WTC11 (cell line): ENCODE data around the gene STARD13. TPM values are rescaled to one million over a fixed set of nuclear protein-coding genes. Genes with fewer than 3 reads are reported as not detected.
A peak's percentile ranks its signal among the peaks of the same experiment; 100 is the strongest.

Experiments used
- ATAC-seq: fragments of 200-7000 bp; cut with Tn5 transposase; 2 replicates; pipeline ENCODE4 v1.10.0; 2021; ENCODE audit warnings: mild to moderate bottlenecking, moderate library complexity
- CTCF ChIA-PET: fragments of 300-600 bp; sonication (Branson Sonifier 250); formaldehyde crosslinking; loops from one replicate; lab custom pipeline; 2021; ENCODE audit warnings: antibody characterized with exemption; lab: Charles Lee
- POLR2A ChIA-PET: fragments of 350-600 bp; sonication (Branson Sonifier 250); formaldehyde crosslinking; loops from one replicate; lab custom pipeline; 2021; ENCODE audit warnings: antibody characterized with exemption; lab: Charles Lee
- DNase-seq: peaks from one replicate; pipeline ENCODE4 v3.0.0; 2021; ENCODE audit warnings: low spot score
- H3K27ac Mint-ChIP-seq: 2 replicates; pipeline ENCODE4 v1.8.0; 2021; ENCODE audit warnings: mixed read lengths
- H3K27me3 Mint-ChIP-seq: 2 replicates; pipeline ENCODE4 v1.8.0; 2021; ENCODE audit warnings: low read depth, mild to moderate bottlenecking, moderate library complexity, mixed read lengths
- H3K36me3 Mint-ChIP-seq: 2 replicates; pipeline ENCODE4 v1.8.0; 2021; ENCODE audit warnings: mixed read lengths
- H3K4me1 Mint-ChIP-seq: 2 replicates; pipeline ENCODE4 v1.8.0; 2022; ENCODE audit warnings: mixed read lengths
- H3K4me3 Mint-ChIP-seq: 2 replicates; pipeline ENCODE4 v1.8.0; 2021; ENCODE audit warnings: mild to moderate bottlenecking, moderate library complexity, mixed read lengths
- H3K9me3 Mint-ChIP-seq: 2 replicates; pipeline ENCODE4 v1.8.0; 2021; ENCODE audit warnings: mixed read lengths
- ATF2 ChIP-seq: sonication (generic); formaldehyde crosslinking; IDR thresholded peaks from 2 replicates; pipeline ENCODE4 v1.8.1; 2022; ENCODE audit warnings: low read depth, missing genetic modification reagents, borderline replicate concordance
- CDX4 ChIP-seq: fragments of 250-450 bp; sonication (Bioruptor Pico); IDR thresholded peaks from 2 replicates; pipeline ENCODE4 v1.9.0; 2021; ENCODE audit warnings: moderate library complexity, mild to moderate bottlenecking, inconsistent platforms, borderline replicate concordance
- CTCF ChIP-seq: fragments of 200-600 bp; IDR thresholded peaks from 2 replicates; pipeline ENCODE4 v1.8.0; 2022; ENCODE audit warnings: antibody characterized with exemption
- ELF4 ChIP-seq: sonication (generic); formaldehyde crosslinking; IDR thresholded peaks from 2 replicates; pipeline ENCODE4 v1.8.1; 2022; ENCODE audit warnings: low read depth, mild to moderate bottlenecking, moderate library complexity, missing genetic modification reagents
- ETV6 ChIP-seq: sonication (generic); formaldehyde crosslinking; IDR thresholded peaks from 2 replicates; pipeline ENCODE4 v1.8.1; 2022; ENCODE audit warnings: mild to moderate bottlenecking, missing genetic modification reagents
- JUN ChIP-seq: sonication (generic); formaldehyde crosslinking; IDR thresholded peaks from 2 replicates; pipeline ENCODE4 v1.8.0; 2023; ENCODE audit warnings: mild to moderate bottlenecking, missing genetic modification reagents
- MYBL2 ChIP-seq: sonication (generic); formaldehyde crosslinking; IDR thresholded peaks from 2 replicates; pipeline ENCODE4 v1.8.1; 2023; ENCODE audit warnings: mild to moderate bottlenecking, moderate library complexity, missing genetic modification reagents
- NFATC4 ChIP-seq: fragments of 250-450 bp; sonication (Bioruptor Pico); IDR thresholded peaks from 2 replicates; pipeline ENCODE4 v1.9.0; 2021; ENCODE audit warnings: mild to moderate bottlenecking
- SOX15 ChIP-seq: fragments of 250-450 bp; sonication (Bioruptor Pico); IDR thresholded peaks from 2 replicates; pipeline ENCODE4 v1.9.0; 2021; ENCODE audit warnings: mild to moderate bottlenecking
- ZBTB43 ChIP-seq: sonication (generic); formaldehyde crosslinking; IDR thresholded peaks from 2 replicates; pipeline ENCODE4 v1.8.1; 2023; ENCODE audit warnings: mild to moderate bottlenecking, missing genetic modification reagents
- ZNF263 ChIP-seq: sonication (generic); formaldehyde crosslinking; IDR thresholded peaks from 2 replicates; pipeline ENCODE4 v1.8.1; 2022; ENCODE audit warnings: low read depth, mild to moderate bottlenecking, moderate library complexity, missing genetic modification reagents
- ZNF396 ChIP-seq: fragments of 250-450 bp; sonication (Bioruptor Pico); IDR thresholded peaks from 2 replicates; pipeline ENCODE4 v1.8.0; 2021; ENCODE audit warnings: mild to moderate bottlenecking, moderate library complexity, borderline replicate concordance
- ZNF425 ChIP-seq: fragments of 250-450 bp; sonication (Bioruptor Pico); conservative IDR thresholded peaks from 2 replicates; pipeline ENCODE4 v1.9.0; 2021; ENCODE audit warnings: mild to moderate bottlenecking
- total RNA-seq: library from RNA; stranded (reverse); gene quantifications from 3 replicates; pipeline ENCODE4 v1.2.3, GENCODE V29; 2021

The STARD13 gene
- total RNA-seq, 1 experiment from 2014 or later: 4.4 TPM

- TF ChIP-seq ZNF425 (CRISPR knock-in tag) (no peak), MYBL2 (no peak), CTCF (no peak), ZNF263 (CRISPR knock-in tag) (no peak)
These were observed 157.4 kb downstream of the STARD13 start (continued) for GRCh38 chr13:33128134-33128533.

GRCh38 chr13:33127009-33127551 lies 158.5 kb downstream of the STARD13 start:
- TF ChIP-seq ZNF396 (CRISPR knock-in tag) (no peak), NFATC4 (no peak), ATF2 (no peak), ELF4 (CRISPR knock-in tag) (no peak)
- TF ChIP-seq, all 79 proteins: peak for 0
- peaks cover 3% of the 10 kb centered on the region for H3K36me3 Mint-ChIP-seq
- POLR2A ChIA-PET: no interaction called here
- no peaks in the 10 kb centered on the region for H3K9me3 Mint-ChIP-seq
- H3K27me3 Mint-ChIP-seq: no peaks in the 10 kb centered on the region; the same call in 1 of the 2 replicates
- no peak overlapping the region for H3K4me3 Mint-ChIP-seq
- CTCF ChIA-PET: interaction anchor here (0.6 kb wide), 1 partner anchor 812 kb away, joined by 3 read pairs; no protein-coding TSS in a partner anchor
- no peak overlapping the region for H3K27ac Mint-ChIP-seq
- ATAC-seq (no peak), DNase-seq (no peak)
- H3K4me1 Mint-ChIP-seq: peaks cover 35% of the 10 kb centered on the region

- ATAC-seq (peak; percentile 75), DNase-seq (no peak)
- Mint-ChIP-seq H3K4me1 (peaks cover 35% of the 10 kb centered on the region), H3K9me3 (no peaks in the 10 kb centered on the region), H3K4me3 (no peak overlapping the region), H3K27ac (no peak overlapping the region), H3K36me3 (peaks cover 3% of the 10 kb centered on the region), H3K27me3 (no peaks in the 10 kb centered on the region; the same call in 1 of the 2 replicates)
- TF ChIP-seq ETV6 (CRISPR knock-in tag) (no peak), SOX15 (CRISPR knock-in tag) (no peak), ZBTB43 (CRISPR knock-in tag) (no peak), JUN (CRISPR knock-in tag) (no peak), ZNF396 (CRISPR knock-in tag) (no peak), ATF2 (no peak), CDX4 (CRISPR knock-in tag) (no peak)
- ChIA-PET POLR2A (no interaction called here), CTCF (no interaction called here)
These were observed 159.6 kb downstream of the STARD13 start for GRCh38 chr13:33125821-33126570.
